Naive thymus-derived CD4-positive, alpha-beta T cell (primary cell): ENCODE results near the gene CRYBA4. TPM values are rescaled to one million over a fixed set of nuclear protein-coding genes. Genes with fewer than 3 reads are reported as not detected.

Experiments
- ATAC-seq: fragments of 150-1000 bp; cut with Tn5 transposase; 2 replicates; pipeline ENCODE4 v1.10.0; 2021; ENCODE audit warnings: mild to moderate bottlenecking, moderate library complexity
- CTCF ChIA-PET: fragments of 350-600 bp; sonication (Branson Sonifier 250); formaldehyde crosslinking; loops from one replicate; lab custom pipeline; 2021; ENCODE audit warnings: antibody characterized with exemption; lab: Charles Lee
- POLR2A ChIA-PET: fragments of 350-600 bp; sonication (Branson Sonifier 250); formaldehyde crosslinking; loops from one replicate; lab custom pipeline; 2021; ENCODE audit warnings: antibody characterized with exemption, inconsistent platforms; lab: Charles Lee
- DNase-seq, 9 donors: peaks; one replicate each; pipeline versions ENCODE4 v3.0.0 to v3.0.0-alpha.2; 2020 to 2022; ENCODE audit warnings: mixed read lengths in 1 of 9
- H3K27ac ChIP-seq: one replicate; pipeline ENCODE4 v1.7.0; 2013; ENCODE audit warnings: mild to moderate bottlenecking, low read depth, low read length, moderate library complexity
- H3K27me3 ChIP-seq, 2 donors: one replicate each; pipeline ENCODE4 v1.7.0; 2013; ENCODE audit warnings: low read length in 2 of 2, mild to moderate bottlenecking in 2 of 2, moderate library complexity in 2 of 2; ENCODE audit not compliant: control insufficient read depth in 2 of 2, insufficient read depth in 2 of 2
- H3K36me3 ChIP-seq, 3 experiments: 1 replicate in 2 of 3; 2 replicates in 1 of 3; pipeline ENCODE4 v1.7.0; 2013; ENCODE audit warnings: low read length in 3 of 3, mild to moderate bottlenecking in 3 of 3, moderate library complexity in 1 of 3; ENCODE audit not compliant: insufficient read depth in 3 of 3, control insufficient read depth in 2 of 3
- H3K4me1 ChIP-seq, 2 donors: one replicate each; pipeline ENCODE4 v1.7.0; 2013; ENCODE audit warnings: low read length in 2 of 2, mild to moderate bottlenecking in 2 of 2, moderate library complexity in 1 of 2; ENCODE audit not compliant: control insufficient read depth in 2 of 2, insufficient read depth in 2 of 2
- H3K4me3 ChIP-seq: 2 replicates; pipeline ENCODE4 v1.7.0; 2013; ENCODE audit warnings: mild to moderate bottlenecking, low read length
- H3K9me3 ChIP-seq, 3 experiments: 1 replicate in 2 of 3; 2 replicates in 1 of 3; pipeline ENCODE4 v1.7.0; 2013; ENCODE audit warnings: low read length in 3 of 3; ENCODE audit not compliant: control insufficient read depth in 2 of 3
- H3K27ac Mint-ChIP-seq, 9 donors: one replicate each; pipeline ENCODE4 v1.8.0; 2020 to 2022; ENCODE audit warnings: mixed read lengths in 9 of 9, mild to moderate bottlenecking in 8 of 9, moderate library complexity in 5 of 9, inconsistent platforms in 2 of 9
- H3K27me3 Mint-ChIP-seq, 5 donors: one replicate each; pipeline ENCODE4 v1.8.0; 2021 to 2022; ENCODE audit warnings: mixed read lengths in 5 of 5, mild to moderate bottlenecking in 1 of 5
- H3K36me3 Mint-ChIP-seq, 5 donors: one replicate each; pipeline ENCODE4 v1.8.0; 2020 to 2022; ENCODE audit warnings: mixed read lengths in 5 of 5, mild to moderate bottlenecking in 3 of 5, inconsistent platforms in 1 of 5
- H3K4me1 Mint-ChIP-seq, 7 donors: one replicate each; pipeline ENCODE4 v1.8.0; 2020 to 2022; ENCODE audit warnings: mixed read lengths in 7 of 7, mild to moderate bottlenecking in 3 of 7, inconsistent platforms in 1 of 7
- H3K4me3 Mint-ChIP-seq, 10 donors: one replicate each; pipeline ENCODE4 v1.8.0; 2020 to 2022; ENCODE audit warnings: mild to moderate bottlenecking in 10 of 10, mixed read lengths in 10 of 10, moderate library complexity in 6 of 10, inconsistent platforms in 2 of 10
- H3K9me3 Mint-ChIP-seq, 11 donors: one replicate each; pipeline ENCODE4 v1.8.0; 2020 to 2022; ENCODE audit warnings: mixed read lengths in 11 of 11, mild to moderate bottlenecking in 4 of 11, inconsistent platforms in 1 of 11, moderate library complexity in 1 of 11
- intact Hi-C, 2 donors: fragments of 100-400 bp; cut with micrococcal nuclease; formaldehyde crosslinking; loops; one replicate each; pipeline ENCODE4 v1.15.1; 2023
- polyA plus RNA-seq, 2 donors: library from polyadenylated mRNA; unstranded; fragments of 300-500 nt; fragmentation: Illumina TruSeq; gene quantifications; one replicate each; pipeline ENCODE4 v1.2.3, GENCODE V29; 2021
- total RNA-seq, 6 experiments: library from RNA in 5 of 6; stranded (reverse) in 5 of 6; gene quantifications; 1 replicate in 5 of 6; 2 replicates in 1 of 6; pipeline ENCODE4 v1.2.3 and lab custom pipeline; 2021 to 2026

The CRYBA4 gene
- total and polyA plus RNA-seq, 7 experiments from 2014 or later, result not detected

DNA sequence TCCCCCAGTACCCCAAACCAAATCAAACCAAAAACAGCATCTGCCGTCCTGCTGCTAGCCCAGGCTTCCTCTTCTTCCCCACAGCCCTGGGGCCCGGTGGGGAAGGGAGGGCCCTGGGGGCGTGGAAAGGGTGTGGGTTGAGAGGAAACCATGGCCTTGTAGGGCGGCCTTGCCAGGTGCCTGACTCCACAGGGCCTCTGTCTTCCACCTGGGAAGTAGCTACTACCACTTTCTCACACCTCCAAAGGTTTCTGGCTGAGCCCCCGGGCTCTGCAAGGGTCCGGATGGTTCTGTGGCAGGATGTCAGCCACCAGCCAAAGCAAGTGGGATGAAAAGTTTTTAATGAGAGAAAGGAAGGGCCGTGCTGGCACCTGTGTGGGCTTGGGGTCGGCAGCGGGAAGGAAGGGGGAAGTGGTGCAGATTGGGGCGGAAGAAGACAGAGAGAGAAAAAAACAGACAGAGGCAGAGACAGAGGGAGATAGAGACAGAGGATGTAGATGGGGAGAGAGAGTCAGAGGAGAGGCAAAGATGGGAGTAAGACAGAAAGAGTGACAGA lies 42.4 kb upstream of the CRYBA4 start:
- Histone ChIP-seq H3K27ac (peak overlapping the region; percentile 69), H3K36me3 (no peaks in the 10 kb centered on the region), H3K4me3 (peak overlapping the region; percentile 53), H3K27me3 (no peaks in the 10 kb centered on the region), H3K9me3 (no peaks in the 10 kb centered on the region), H3K4me1 (peaks cover 26 to 47% of the 10 kb centered on the region in 2 donors)
- Mint-ChIP-seq H3K27ac (peak overlapping the region; percentile 87 to 96 (median 92)), H3K4me1 (peaks cover 46 to 67% (median 58%) of the 10 kb centered on the region in 7 donors), H3K4me3 (peak overlapping the region; percentile 56 to 88 (median 79)), H3K27me3 (no peaks in the 10 kb centered on the region), H3K9me3 (no peaks in the 10 kb centered on the region), H3K36me3 (peaks cover 0 to 19% (median 0%) of the 10 kb centered on the region in 5 donors)
- DNase-seq (peak; percentile 31 to 55 (median 49)), ATAC-seq (peak; percentile 93)
- intact Hi-C loops, result loop anchor here in 1 of 2 donors (1.0 kb wide), 1 partner anchor 11 kb away; the partner anchor contains the start of gene TPST2
- ChIA-PET POLR2A (no interaction called here), CTCF (no interaction called here)

DNA sequence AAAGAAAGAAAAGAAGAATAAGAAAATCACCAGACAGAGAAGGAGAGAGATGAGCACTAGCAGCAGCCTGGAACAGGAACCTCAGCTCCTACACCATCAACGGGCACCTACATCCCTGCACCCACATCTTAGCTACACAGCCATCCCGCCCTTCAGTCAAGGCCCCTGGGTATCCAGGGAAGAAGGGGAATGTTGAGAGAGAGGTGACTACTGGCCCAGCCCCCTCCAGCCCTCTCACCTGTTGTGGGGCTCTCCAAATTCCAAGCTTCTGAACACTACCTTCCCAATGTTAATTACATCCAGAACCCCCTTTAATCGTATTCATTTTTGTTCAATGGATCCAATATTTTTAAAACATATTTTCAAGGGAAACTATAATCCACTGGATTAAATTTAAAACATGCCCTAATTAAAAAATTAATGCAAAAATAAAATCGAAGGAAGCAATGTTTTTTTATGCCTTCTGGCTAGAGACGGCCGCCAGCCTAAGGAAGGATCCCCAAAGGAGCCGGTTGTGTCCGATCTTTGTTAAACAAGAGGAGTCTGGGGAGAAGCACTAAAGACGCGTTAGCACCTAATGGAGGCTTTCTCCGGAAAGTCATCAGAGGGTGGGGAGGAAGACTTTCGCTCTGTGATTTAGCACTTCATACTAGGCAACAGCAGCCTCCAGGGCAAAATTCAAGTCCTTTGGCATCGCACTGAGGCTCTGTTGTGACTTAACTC lies 41.4 kb upstream of the CRYBA4 start:
- peak overlapping the region; percentile 53 for H3K4me3 ChIP-seq
- no peaks in the 10 kb centered on the region for H3K27me3 ChIP-seq
- no peaks in the 10 kb centered on the region for H3K27me3 Mint-ChIP-seq
- intact Hi-C loops, result no loop called here
- no peak for DNase-seq
- H3K27ac ChIP-seq, result peak overlapping the region; percentile 69
- H3K9me3 ChIP-seq, result no peaks in the 10 kb centered on the region
- CTCF ChIA-PET, result no interaction called here
- peaks cover 0 to 18% (median 0%) of the 10 kb centered on the region in 5 donors for H3K36me3 Mint-ChIP-seq
- peaks cover 26 to 51% of the 10 kb centered on the region in 2 donors for H3K4me1 ChIP-seq
- peaks cover 47 to 68% (median 63%) of the 10 kb centered on the region in 7 donors for H3K4me1 Mint-ChIP-seq
- H3K36me3 ChIP-seq, result no peaks in the 10 kb centered on the region
- no peaks in the 10 kb centered on the region for H3K9me3 Mint-ChIP-seq
- POLR2A ChIA-PET, result interaction anchor here (0.8 kb wide), 1 partner anchor 110 kb away, joined by 3 read pairs; no protein-coding TSS in a partner anchor
- H3K4me3 Mint-ChIP-seq, result peak overlapping the region; percentile 40 to 88 (median 78)
- peak overlapping the region; percentile 87 to 96 (median 92) for H3K27ac Mint-ChIP-seq
- ATAC-seq, result no peak

DNA sequence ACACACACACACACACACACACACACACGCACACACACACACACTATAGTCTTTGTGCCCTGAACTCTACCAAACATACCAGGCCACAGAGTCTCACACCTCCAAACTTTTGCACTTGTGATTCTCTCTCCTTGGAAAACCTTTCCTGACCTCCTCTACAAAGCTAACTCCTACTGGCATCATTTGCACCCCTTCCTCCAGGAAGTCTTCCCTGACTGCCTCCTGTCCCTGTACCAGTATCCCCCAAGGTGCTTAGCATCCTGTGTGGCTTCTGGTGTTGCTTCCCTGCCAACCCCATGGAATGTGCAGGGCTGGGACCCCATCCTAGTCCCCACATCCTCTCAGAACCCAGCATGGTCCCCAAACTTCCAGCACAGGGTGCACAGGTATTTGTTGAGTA lies 40.7 kb upstream of the CRYBA4 start:
- intact Hi-C loops, result no loop called here
- Histone ChIP-seq H3K27me3 (no peaks in the 10 kb centered on the region), H3K4me1 (peaks cover 26 to 53% of the 10 kb centered on the region in 2 donors), H3K4me3 (no peak overlapping the region), H3K27ac (no peak overlapping the region), H3K9me3 (no peaks in the 10 kb centered on the region), H3K36me3 (no peaks in the 10 kb centered on the region)
- POLR2A ChIA-PET, result interaction anchor here (0.7 to 0.8 kb wide), 2 partner anchors 71 to 110 kb away, joined by 3 read pairs; no protein-coding TSS in a partner anchor
- no peak for ATAC-seq
- Mint-ChIP-seq H3K27me3 (no peaks in the 10 kb centered on the region), H3K36me3 (peaks cover 0 to 20% (median 0%) of the 10 kb centered on the region in 5 donors), H3K9me3 (no peaks in the 10 kb centered on the region), H3K4me3 (peak overlapping the region in 8 of 10 donors; percentile 25 to 72 (median 57)), H3K27ac (peak overlapping the region; percentile 44 to 96 (median 89)), H3K4me1 (peaks cover 50 to 70% (median 67%) of the 10 kb centered on the region in 7 donors)
- CTCF ChIA-PET, result no interaction called here
- no peak for DNase-seq

DNA sequence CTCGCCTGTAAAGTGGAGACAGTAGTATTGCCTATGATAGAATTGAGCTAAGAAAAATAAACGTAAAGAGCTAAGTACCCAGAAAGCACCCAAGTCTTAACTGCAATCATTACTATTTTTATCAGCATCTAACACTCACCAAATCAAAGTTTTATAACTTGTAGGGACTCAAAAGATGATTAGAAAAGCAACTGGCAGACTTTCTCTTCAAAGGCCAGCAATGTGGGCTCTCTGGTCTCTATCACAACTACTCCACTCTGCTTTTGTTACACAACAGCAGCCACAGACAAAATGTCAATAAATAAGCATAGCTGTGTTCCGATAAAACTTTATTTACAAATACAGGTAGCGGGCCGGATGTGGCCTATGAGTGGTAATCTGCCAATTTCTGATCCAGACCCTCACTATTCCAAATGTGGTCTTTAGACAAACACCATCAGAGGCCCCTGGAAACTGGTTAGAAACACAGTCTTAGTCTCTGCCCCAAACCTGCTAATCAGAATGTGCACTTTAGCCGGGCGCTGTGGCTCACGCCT lies 40.1 kb upstream of the CRYBA4 start:
- DNase-seq (no peak), ATAC-seq (no peak)
- Mint-ChIP-seq H3K27ac (peak overlapping the region in 7 of 9 donors; percentile 27 to 91 (median 87)), H3K4me3 (peak overlapping the region in 3 of 10 donors; percentile 30 to 72 (median 57)), H3K4me1 (peaks cover 50 to 76% (median 68%) of the 10 kb centered on the region in 7 donors), H3K36me3 (peaks cover 0 to 17% (median 0%) of the 10 kb centered on the region in 5 donors), H3K27me3 (no peaks in the 10 kb centered on the region), H3K9me3 (no peaks in the 10 kb centered on the region)
- Histone ChIP-seq H3K4me3 (no peak overlapping the region), H3K36me3 (no peaks in the 10 kb centered on the region), H3K4me1 (peaks cover 33 to 60% of the 10 kb centered on the region in 2 donors), H3K27ac (no peak overlapping the region), H3K27me3 (no peaks in the 10 kb centered on the region), H3K9me3 (no peaks in the 10 kb centered on the region)
- ChIA-PET CTCF (no interaction called here), POLR2A (interaction anchor here (0.7 kb wide), 1 partner anchor 70 kb away, joined by 3 read pairs; no protein-coding TSS in a partner anchor)
- intact Hi-C loops, result no loop called here

DNA sequence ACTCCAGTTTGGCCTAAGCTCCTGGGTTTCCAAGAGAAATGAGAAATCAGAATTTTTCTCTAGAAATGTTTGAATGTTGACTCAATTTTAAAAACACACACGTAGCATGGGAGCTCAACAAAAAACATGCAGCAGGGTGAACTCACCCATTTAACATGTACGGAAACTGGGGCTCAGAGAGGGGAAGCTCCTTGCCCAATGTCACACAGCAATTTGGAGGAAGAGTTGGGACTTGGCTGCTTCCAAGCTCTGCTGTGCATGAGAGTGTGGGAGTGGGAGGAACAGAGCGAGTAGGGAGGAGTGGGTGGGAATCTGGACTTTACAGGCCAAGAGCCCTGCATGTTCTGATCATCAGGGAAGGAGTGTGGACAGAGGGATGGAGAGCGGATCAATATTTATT lies 37.8 kb upstream of the CRYBA4 start:
- peak overlapping the region in 4 of 9 donors; percentile 0 to 66 (median 39) for H3K27ac Mint-ChIP-seq
- H3K27me3 ChIP-seq, result no peaks in the 10 kb centered on the region
- ATAC-seq (no peak), DNase-seq (no peak)
- H3K4me3 Mint-ChIP-seq, result peak overlapping the region in 1 of 10 donors; percentile 40
- no peaks in the 10 kb centered on the region for H3K9me3 ChIP-seq
- H3K4me3 ChIP-seq, result no peak overlapping the region
- H3K27me3 Mint-ChIP-seq, result no peaks in the 10 kb centered on the region
- POLR2A ChIA-PET, result interaction anchor here (1.2 kb wide), 1 partner anchor 21 kb away, joined by 3 read pairs; no protein-coding TSS in a partner anchor
- H3K4me1 Mint-ChIP-seq, result peaks cover 50 to 84% (median 74%) of the 10 kb centered on the region in 7 donors
- intact Hi-C loops, result no loop called here
- H3K36me3 ChIP-seq, result no peaks in the 10 kb centered on the region
- H3K36me3 Mint-ChIP-seq, result peaks cover 0 to 26% (median 0%) of the 10 kb centered on the region in 5 donors
- CTCF ChIA-PET, result interaction anchor here (0.6 kb wide), 1 partner anchor 71 kb away, joined by 3 read pairs; no protein-coding TSS in a partner anchor
- peaks cover 38 to 56% of the 10 kb centered on the region in 2 donors for H3K4me1 ChIP-seq
- no peak overlapping the region for H3K27ac ChIP-seq
- no peaks in the 10 kb centered on the region for H3K9me3 Mint-ChIP-seq

DNA sequence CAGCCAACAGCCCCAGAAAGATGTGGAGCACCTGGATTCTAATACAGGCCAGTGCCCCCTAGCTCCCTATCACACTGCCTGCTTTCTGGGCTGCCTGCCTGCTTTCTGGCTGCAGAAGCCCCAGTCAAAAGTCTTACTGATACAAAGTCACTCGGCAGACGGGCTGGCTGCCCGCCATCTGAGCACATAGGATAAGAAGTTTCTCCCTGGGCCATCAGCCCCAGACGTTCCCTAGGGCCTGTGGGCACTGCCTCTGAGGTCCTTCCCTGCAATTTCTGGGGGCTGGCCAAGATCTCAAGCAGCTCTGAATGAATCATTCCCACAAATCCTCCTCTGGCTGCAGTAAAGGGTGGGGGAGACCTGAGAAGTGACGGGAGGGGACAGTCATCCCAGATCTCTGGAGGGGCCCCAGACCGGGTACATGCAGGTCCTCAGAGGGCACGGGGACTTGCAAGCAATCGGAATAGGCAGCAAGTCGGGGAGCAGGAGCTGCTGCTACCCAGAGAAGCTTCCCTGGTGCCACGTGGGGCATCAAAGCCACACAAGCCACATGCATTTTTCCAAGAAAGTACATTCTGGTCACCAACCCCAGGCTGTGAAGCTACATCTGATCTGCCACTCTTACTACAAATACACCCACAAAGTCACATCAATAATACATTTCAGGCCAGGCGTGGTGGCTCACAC lies 36.5 kb upstream of the CRYBA4 start:
- no peak overlapping the region for H3K27ac ChIP-seq
- Mint-ChIP-seq H3K4me1 (peaks cover 42 to 76% (median 68%) of the 10 kb centered on the region in 7 donors), H3K27me3 (no peaks in the 10 kb centered on the region), H3K9me3 (no peaks in the 10 kb centered on the region), H3K36me3 (peaks cover 0 to 21% (median 0%) of the 10 kb centered on the region in 5 donors), H3K4me3 (peak overlapping the region in 4 of 10 donors; percentile 7 to 37 (median 32)), H3K27ac (peak overlapping the region in 5 of 9 donors; percentile 15 to 60 (median 42))
- H3K27me3 ChIP-seq, result no peaks in the 10 kb centered on the region
- intact Hi-C loops, result no loop called here
- H3K4me1 ChIP-seq, result peaks cover 30 to 46% of the 10 kb centered on the region in 2 donors
- ATAC-seq (no peak), DNase-seq (no peak)
- no peaks in the 10 kb centered on the region for H3K9me3 ChIP-seq
- CTCF ChIA-PET, result no interaction called here
- POLR2A ChIA-PET, result no interaction called here
- H3K36me3 ChIP-seq, result no peaks in the 10 kb centered on the region
- H3K4me3 ChIP-seq, result no peak overlapping the region
